ENCODE measurements around the gene BOLA3. TPM values are rescaled to one million over a fixed set of nuclear protein-coding genes. Genes with fewer than 3 reads are reported as not detected.

The BOLA3 gene
- total and polyA plus RNA-seq, 10 of the 15 experiments (the other 5 are each of a cell fraction or from before 2014, with no cell fraction given), result 62.6 to 300 (median 134) TPM

DNA sequence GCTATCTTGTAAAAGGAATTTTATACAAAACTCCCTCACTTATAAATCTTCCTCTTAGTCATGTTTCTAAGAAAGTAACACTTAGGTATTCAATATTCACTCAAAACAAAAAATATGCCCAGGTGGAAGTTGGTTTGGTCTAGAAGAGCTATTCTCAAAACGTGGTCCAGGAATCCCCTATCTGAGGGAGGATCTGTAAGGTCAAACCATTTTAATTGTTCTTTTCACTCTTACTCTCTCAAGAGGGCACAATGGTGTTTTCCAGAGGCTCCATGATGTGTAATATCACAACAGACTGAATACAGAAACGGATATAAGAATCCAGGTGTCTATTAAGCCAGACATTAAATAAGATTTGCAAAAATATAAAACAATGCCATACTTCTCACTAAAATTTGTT lies 21.0 kb upstream of the BOLA3 start (continued):
- TF ChIP-seq, protein P1, sequence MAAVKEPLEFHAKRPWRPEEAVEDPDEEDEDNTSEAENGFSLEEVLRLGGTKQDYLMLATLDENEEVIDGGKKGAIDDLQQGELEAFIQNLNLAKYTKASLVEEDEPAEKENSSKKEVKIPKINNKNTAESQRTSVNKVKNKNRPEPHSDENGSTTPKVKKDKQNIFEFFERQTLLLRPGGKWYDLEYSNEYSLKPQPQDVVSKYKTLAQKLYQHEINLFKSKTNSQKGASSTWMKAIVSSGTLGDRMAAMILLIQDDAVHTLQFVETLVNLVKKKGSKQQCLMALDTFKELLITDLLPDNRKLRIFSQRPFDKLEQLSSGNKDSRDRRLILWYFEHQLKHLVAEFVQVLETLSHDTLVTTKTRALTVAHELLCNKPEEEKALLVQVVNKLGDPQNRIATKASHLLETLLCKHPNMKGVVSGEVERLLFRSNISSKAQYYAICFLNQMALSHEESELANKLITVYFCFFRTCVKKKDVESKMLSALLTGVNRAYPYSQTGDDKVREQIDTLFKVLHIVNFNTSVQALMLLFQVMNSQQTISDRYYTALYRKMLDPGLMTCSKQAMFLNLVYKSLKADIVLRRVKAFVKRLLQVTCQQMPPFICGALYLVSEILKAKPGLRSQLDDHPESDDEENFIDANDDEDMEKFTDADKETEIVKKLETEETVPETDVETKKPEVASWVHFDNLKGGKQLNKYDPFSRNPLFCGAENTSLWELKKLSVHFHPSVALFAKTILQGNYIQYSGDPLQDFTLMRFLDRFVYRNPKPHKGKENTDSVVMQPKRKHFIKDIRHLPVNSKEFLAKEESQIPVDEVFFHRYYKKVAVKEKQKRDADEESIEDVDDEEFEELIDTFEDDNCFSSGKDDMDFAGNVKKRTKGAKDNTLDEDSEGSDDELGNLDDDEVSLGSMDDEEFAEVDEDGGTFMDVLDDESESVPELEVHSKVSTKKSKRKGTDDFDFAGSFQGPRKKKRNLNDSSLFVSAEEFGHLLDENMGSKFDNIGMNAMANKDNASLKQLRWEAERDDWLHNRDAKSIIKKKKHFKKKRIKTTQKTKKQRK (IDR thresholded peaks at IDR 0.05; ENCODE audit: low read depth, low read length), result no peak
- 0 out of 4 replicates have a peak, but pooled peaks of 1 of the 2 experiments have one; percentile 22 for TF ChIP-seq BHLHE40 (IDR thresholded peaks at IDR 0.05; ENCODE audit: borderline replicate concordance in 1 of 2, low read depth in 2 of 2, low read length in 1 of 2)
- peak in 1 of 2 experiments; percentile 24; a peak in 1 of 4 replicates for TF ChIP-seq ETV6 (conservative IDR thresholded peaks at IDR 0.05 in 1 of 2, IDR thresholded peaks at IDR 0.05 in 1 of 2; ENCODE audit: borderline replicate concordance in 1 of 2, low read depth in 1 of 2)
- TF ChIP-seq NR2F1 (conservative IDR thresholded peaks at IDR 0.05), result peak; percentile 93
- peak; percentile 26; the same call in 1 of the 2 replicates for TF ChIP-seq BMI1 (IDR thresholded peaks at IDR 0.05; ENCODE audit: borderline replicate concordance)
- TF ChIP-seq, protein P2, sequence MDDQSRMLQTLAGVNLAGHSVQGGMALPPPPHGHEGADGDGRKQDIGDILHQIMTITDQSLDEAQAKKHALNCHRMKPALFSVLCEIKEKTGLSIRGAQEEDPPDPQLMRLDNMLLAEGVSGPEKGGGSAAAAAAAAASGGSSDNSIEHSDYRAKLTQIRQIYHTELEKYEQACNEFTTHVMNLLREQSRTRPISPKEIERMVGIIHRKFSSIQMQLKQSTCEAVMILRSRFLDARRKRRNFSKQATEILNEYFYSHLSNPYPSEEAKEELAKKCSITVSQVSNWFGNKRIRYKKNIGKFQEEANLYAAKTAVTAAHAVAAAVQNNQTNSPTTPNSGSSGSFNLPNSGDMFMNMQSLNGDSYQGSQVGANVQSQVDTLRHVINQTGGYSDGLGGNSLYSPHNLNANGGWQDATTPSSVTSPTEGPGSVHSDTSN (IDR thresholded peaks at IDR 0.05; ENCODE audit: insufficient replicate concordance, low read depth, low read length), result no peak
- no peak for TF ChIP-seq RBBP5 (conservative IDR thresholded peaks at IDR 0.05)
- TF ChIP-seq IKZF2 (IDR thresholded peaks at IDR 0.05), result peak; percentile 81 to 83
- TF ChIP-seq, protein P3, sequence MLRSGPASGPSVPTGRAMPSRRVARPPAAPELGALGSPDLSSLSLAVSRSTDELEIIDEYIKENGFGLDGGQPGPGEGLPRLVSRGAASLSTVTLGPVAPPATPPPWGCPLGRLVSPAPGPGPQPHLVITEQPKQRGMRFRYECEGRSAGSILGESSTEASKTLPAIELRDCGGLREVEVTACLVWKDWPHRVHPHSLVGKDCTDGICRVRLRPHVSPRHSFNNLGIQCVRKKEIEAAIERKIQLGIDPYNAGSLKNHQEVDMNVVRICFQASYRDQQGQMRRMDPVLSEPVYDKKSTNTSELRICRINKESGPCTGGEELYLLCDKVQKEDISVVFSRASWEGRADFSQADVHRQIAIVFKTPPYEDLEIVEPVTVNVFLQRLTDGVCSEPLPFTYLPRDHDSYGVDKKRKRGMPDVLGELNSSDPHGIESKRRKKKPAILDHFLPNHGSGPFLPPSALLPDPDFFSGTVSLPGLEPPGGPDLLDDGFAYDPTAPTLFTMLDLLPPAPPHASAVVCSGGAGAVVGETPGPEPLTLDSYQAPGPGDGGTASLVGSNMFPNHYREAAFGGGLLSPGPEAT (IDR thresholded peaks at IDR 0.05; ENCODE audit: low read depth), result peak; percentile 86
- TF ChIP-seq NFXL1 (IDR thresholded peaks at IDR 0.05; ENCODE audit: borderline replicate concordance), result no peak
- TF ChIP-seq FOXM1 (IDR thresholded peaks at IDR 0.05; ENCODE audit: low read depth, low read length), result peak; percentile 68; the same call in 1 of the 2 replicates
- TF ChIP-seq ATF7 (IDR thresholded peaks at IDR 0.05; ENCODE audit: low read depth), result peak; percentile 70; the same call in 1 of the 2 replicates
- TF ChIP-seq MTA2 (IDR thresholded peaks at IDR 0.05; ENCODE audit: low read depth), result peak; percentile 78
- no peak for TF ChIP-seq NR2C2 (IDR thresholded peaks at IDR 0.05; ENCODE audit: borderline replicate concordance, control insufficient read depth, insufficient read length, low read depth)
- 0 out of 2 replicates have a peak, but pooled peaks have one; percentile 40 for TF ChIP-seq ZNF217 (IDR thresholded peaks at IDR 0.05)
- TF ChIP-seq, protein P4, sequence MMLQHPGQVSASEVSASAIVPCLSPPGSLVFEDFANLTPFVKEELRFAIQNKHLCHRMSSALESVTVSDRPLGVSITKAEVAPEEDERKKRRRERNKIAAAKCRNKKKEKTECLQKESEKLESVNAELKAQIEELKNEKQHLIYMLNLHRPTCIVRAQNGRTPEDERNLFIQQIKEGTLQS (IDR thresholded peaks at IDR 0.05; ENCODE audit: borderline replicate concordance, extremely low read depth, low read depth, low read length), result no peak
- TF ChIP-seq, protein P5, sequence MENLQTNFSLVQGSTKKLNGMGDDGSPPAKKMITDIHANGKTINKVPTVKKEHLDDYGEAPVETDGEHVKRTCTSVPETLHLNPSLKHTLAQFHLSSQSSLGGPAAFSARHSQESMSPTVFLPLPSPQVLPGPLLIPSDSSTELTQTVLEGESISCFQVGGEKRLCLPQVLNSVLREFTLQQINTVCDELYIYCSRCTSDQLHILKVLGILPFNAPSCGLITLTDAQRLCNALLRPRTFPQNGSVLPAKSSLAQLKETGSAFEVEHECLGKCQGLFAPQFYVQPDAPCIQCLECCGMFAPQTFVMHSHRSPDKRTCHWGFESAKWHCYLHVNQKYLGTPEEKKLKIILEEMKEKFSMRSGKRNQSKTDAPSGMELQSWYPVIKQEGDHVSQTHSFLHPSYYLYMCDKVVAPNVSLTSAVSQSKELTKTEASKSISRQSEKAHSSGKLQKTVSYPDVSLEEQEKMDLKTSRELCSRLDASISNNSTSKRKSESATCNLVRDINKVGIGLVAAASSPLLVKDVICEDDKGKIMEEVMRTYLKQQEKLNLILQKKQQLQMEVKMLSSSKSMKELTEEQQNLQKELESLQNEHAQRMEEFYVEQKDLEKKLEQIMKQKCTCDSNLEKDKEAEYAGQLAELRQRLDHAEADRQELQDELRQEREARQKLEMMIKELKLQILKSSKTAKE (IDR thresholded peaks at IDR 0.05; ENCODE audit: low read depth, poor library complexity, severe bottlenecking), result peak; percentile 32
- no peak for TF ChIP-seq EED (IDR thresholded peaks at IDR 0.05; ENCODE audit: low read depth)
- TF ChIP-seq SP1 (IDR thresholded peaks at IDR 0.05; ENCODE audit: low read depth, low read length), result no peak
- TF ChIP-seq IKZF1 (conservative IDR thresholded peaks at IDR 0.05), result peak; percentile 78
- peak; percentile 72; the same call in 1 of the 2 replicates for TF ChIP-seq DPF2 (IDR thresholded peaks at IDR 0.05)
- peak; percentile 67 for TF ChIP-seq RUNX3 (IDR thresholded peaks at IDR 0.05; ENCODE audit: low read length)
- peak; percentile 73 for TF ChIP-seq JUNB (IDR thresholded peaks at IDR 0.05)
